NCI-H2107 treated with DMSO at 0.1 percent for 48 hours (cell line): ENCODE data around the gene CYP2W1.

Source experiments
- DNase-seq: peaks from one replicate; lab custom pipeline; 2025; ENCODE audit not compliant: unreplicated experiment; lab: John Stamatoyannopoulos, UW

Gene CYP2W1

DNA sequence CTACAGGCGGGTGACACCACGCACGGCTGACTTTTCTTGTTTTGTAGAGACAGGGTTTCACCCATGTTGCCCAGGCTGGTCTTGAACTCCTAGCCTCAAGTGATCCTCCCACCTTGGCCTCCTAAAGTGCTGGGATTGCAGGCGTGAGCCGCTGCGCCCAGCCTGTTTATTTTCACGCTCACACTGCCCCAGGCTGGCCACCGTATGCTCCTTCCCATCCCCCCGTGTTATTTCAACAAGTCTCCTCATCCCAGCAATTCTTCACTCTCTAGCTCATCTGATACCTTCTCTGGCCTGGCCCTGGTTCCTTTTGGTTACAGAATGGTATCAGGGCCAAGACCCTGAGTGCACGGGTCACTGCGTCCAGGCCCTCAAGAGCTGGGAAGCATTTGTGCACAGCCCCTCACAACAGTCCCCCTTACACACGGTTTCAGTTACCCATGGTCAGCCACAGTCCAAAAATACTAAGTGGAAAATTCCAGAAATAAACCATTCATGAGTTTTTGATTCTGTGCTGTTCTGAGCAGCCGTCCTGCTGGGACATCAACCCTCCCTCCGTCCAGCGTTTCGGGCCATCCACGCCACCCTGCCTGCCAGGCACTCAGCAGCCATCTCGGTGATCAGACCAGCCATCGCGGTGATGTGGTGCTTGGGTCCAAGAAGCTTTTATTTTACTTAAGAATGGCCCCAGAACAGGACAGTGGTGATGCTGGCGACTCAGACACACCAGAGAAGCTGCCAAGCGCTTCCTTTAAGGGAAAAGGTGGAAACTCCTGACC, 16.5 kb upstream of the CYP2W1 start:
- no peak for DNase-seq

DNA sequence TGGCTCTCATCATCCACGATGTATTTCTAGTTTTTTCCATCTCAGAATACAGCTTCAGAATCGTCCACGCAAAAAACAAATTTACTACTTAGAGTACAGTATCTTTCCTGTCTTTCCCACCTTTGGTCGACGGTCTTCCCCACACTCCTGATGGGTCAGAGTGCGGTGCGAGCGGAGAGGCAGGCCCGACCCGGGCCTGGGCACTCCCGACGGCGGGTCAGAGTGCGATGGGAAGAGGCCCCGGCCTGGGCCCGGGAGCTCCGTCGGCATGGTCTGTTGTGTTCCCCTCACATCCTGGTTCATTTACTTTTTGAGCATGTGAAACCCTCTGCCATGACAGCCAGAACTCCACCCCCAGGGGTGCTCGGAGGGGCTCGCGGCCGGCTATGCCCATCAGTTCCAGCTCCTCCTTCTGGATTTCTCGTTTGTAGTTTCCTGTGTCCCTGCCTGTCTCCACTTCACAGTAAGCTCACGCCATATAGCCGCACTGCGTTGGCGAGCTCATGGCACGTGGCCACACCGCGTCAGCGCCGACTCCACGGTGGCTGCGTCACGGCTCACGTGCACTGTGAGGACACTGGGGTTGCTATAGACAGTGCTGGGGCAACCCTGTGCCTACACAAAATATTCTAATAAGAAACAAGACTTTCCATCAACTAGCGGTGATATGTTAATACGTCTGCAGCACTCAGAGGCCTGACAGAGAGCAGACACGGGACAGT, 15.5 kb upstream of the CYP2W1 start:
- no peak for DNase-seq

GRCh38 chr7:968205-969105, 14.5 kb upstream of the CYP2W1 start:
- DNase-seq = no peak

GRCh38 chr7:969403-969802, 13.6 kb upstream of the CYP2W1 start:
- DNase-seq = no peak

DNA sequence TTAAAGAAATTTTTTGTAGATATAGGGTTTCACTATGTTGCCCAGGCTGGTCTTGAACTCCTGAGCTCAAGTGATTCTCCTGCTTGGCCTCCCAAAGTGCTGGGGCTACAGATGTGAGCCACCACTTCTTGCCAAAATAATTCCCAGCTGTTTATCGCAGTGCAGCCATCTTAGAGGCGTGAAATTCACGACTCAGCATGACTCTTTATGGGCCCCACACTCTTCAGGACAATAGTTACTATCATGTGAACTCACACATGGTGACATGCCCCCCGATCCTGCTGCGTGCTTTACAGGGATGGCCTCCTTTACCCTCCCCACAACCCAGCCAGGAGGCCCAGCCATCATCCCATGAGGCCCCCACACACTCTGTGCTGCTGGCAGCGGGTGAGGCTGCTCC, 12.2 kb upstream of the CYP2W1 start:
- no peak for DNase-seq

DNA sequence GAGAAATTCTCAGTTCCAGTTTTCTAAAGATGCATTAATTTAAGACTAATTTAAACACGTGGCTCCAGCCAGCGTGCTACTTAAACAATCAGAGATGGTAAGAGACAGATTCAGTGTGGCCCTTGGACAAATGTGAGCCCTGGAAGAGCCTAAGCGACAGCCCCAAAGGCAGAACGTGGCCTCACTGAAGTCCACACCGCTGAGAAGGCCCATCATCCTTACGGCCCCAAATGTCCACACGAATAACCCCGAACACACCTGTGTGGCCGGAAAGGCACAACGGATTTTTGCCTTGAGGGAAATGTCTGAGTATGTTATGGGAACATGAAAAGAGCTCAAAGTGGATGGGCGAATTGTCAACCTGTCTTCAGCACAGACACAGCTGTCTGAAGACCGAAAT, 10.9 kb upstream of the CYP2W1 start:
- no peak for DNase-seq

DNA sequence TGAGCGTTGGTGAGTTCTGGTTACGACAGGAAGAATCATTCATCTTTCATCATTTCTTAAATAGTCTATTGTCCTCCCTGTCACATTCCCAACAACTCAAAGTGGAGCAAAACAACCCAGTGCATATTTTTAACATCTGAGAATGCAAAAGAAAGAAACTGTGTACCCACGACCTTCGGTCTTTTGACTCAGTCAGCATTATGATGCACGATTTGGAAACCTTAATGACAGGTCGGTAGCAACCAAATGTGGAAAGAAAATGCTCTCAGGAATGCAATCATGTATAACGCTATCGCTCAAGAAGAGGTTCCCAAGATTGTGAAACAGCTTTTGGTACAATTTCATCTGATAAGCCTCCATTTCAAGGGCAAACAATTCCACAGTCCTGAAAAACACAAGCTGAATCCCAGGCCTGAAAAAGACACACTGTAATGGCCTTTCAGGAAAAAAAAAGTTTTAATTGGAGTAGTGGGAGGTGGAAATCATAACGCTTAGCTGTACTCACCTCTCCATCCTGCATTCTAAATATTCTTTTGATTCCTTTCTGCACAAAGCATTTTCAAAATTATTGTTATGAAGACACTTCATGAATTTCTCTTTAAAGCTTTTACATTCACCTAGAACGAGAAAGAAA, 10.2 kb upstream of the CYP2W1 start:
- no peak for DNase-seq

DNA sequence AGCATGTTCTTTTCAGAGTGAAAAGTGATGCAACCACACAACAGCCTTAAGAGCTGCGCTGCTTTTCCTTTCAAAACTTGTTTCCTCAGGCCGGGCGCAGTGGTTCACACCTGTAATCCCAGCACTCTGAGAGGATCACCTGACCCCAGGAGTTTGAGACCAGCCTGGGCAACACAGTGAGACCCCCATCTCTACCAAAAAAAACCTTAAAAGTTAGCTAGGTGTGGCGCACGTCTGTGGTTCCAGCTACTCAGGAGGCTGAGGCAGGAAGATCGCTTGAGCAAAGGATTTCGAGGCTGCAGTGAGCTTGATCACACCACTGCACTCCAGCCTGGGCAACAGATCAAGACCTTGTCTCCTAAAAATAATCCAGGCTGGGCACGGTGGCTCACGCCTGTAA, 9.7 kb upstream of the CYP2W1 start:
- no peak for DNase-seq

DNA sequence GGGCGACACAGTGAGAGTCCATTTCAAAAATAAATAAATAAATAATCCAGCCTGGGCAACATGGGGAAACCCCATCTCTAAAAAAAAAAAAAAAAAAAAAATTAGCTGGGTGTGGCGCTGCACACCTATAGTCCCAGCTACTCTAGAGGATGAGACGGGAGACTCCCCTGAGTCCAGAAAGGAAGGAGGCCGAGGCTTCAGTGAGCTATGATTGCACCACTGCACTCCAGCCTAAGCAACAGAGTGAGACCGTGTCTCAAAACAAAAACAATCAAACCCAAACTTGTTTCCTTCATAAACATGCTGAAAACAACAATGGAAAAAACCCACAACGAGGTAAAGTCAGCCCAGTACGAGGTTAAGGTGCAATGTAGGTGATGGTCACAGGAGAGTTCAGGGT, 8.8 kb upstream of the CYP2W1 start:
- DNase-seq = no peak

GRCh38 chr7:974820-975681, 7.9 kb upstream of the CYP2W1 start, which contains the start of gene COX19:
Gene COX19, minus strand, starts transcription at chr7:975549. Its CDS starts 40 bp downstream, at chr7:975509.
- DNase-seq = peak; percentile 46

DNA sequence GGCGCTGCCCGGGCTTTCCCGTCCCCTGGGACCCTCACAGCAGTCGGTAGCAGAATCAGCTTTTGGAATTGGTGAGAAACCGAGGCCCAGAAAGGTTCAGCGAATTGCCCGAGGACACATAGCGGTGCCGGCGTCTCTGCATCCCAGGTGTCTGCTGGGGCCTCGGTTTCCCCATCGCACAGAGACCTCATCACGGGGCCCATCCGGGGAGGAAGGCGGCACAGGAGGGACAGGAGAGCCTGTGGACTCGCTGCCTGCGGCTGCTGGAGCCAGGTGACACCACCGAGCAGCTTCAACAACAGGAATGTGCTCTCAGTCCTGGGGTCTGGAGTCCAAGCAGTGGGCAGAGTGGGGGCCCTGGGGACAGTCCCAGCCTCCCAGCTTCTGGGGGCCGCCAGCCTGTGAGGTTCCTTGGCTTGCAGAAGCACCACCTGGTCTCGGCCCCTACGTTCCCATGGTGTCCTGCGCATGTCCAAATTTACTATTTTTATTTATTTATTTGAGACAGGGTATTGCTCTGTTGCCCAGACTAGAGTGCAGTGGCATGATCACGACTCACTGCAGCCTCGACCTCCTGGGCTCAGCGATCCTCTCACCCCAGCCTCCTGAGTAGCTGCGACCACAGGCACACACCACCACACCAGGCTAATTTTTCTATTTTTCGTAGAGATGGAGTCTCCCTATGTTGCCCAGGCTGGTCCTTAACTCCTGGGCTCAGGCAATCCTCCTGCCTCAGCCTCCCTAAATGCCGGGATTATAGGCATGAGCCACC, 7.1 kb upstream of the CYP2W1 start:
- DNase-seq = no peak

DNA sequence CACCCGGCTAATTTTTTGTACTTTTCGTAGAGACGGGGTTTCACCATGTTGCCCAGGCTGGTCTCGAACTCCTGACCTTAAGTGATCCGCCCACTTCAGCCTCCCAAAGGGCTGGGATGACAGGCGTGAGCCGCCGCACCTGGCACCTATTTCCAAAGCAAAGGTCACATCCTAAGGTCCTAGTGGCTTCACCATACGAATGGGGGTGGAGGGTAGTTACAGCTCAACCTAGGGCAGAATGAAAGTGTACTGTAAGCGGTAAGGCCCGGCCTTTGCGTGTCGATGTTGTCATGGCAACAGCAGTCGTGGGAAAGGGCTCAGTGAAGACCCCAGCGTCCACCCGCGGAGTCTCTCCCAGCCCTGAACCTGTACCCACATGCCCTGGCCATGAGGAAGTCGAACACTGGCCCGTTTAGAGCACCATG, 6.1 kb upstream of the CYP2W1 start:
- DNase-seq = no peak

GRCh38 chr7:977326-978048, 5.5 kb upstream of the CYP2W1 start:
- peak; percentile 75 for DNase-seq

- DNase-seq = no peak
Observed at GRCh38 chr7:978049-978346, 5.0 kb upstream of the CYP2W1 start.

DNA sequence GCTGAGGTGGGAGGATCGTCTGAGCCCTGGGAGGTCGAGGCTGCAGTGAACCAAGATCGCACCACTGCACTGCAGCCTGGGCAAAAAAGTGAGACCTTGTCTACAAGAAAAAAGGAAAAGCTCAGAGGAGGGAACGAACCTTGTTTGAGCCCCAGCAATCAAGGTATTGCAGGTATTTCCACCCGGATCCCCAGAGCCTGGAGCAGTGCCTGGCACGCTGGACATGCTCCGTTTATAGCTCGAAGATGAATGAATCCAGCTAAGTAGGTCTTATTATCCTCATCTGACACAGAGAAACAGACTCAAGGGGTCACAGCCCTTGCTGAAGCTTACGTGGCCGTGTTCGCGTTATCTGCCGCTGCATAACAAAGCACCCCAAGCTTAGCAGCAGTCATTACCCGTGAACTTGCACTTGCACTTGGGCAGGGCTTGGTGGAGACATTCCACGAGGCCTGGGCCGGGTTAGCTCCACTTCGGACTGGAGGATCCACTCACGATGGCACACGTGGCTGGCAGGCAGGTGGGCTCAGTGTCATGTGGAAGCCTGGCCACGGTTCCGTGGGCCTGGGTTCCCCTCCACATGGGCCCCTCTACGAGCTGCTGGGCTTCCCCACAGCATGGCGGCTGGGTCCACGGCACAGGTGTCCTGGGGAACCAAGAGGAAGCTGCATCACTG, 4.4 kb upstream of the CYP2W1 start:
- DNase-seq = no peak

GRCh38 chr7:979151-979550, 3.8 kb upstream of the CYP2W1 start:
- DNase-seq = no peak

GRCh38 chr7:979886-980571, 3.0 kb upstream of the CYP2W1 start:
- DNase-seq = no peak
